ENCODE results near the gene WWP2. TPM values are rescaled to one million over a fixed set of nuclear protein-coding genes. Genes with fewer than 3 reads are reported as not detected.

Gene WWP2
- total and polyA plus RNA-seq, 7 donors, result 11.4 to 59.0 (median 23.9) TPM

GRCh38 chr16:69932228-69932627 is 170.1 kb downstream of the WWP2 start:
- H3K4me1 ChIP-seq, result peaks cover 0 to 8% (median under 1%) of the 10 kb centered on the region in 4 donors
- H3K36me3 ChIP-seq, result peaks cover 16 to 75% (median 41%) of the 10 kb centered on the region in 4 donors
- no peaks in the 10 kb centered on the region for H3K9me3 ChIP-seq
- H3K27me3 ChIP-seq, result no peaks in the 10 kb centered on the region
- DNase-seq, result no peak
- TF ChIP-seq CTCF (IDR thresholded peaks at IDR 0.05), result no peak
- no peak for TF ChIP-seq EP300 (IDR thresholded peaks at IDR 0.05)
- TF ChIP-seq POLR2A (IDR thresholded peaks at IDR 0.05), result no peak
- TF ChIP-seq POLR2AphosphoS5 (IDR thresholded peaks at IDR 0.05), result no peak
- no peak overlapping the region for H3K27ac ChIP-seq
- intact Hi-C loops (cut with DNase I), result no loop called here
- 86 to 87% methylated on average over 9 of the region's 9 CpGs for WGBS, 2 donors
- no peak overlapping the region for H3K4me3 ChIP-seq

- Histone ChIP-seq H3K27me3 (no peaks in the 10 kb centered on the region), H3K4me1 (peaks cover 0 to 2% (median 0%) of the 10 kb centered on the region in 4 donors), H3K9me3 (no peaks in the 10 kb centered on the region), H3K4me3 (no peak overlapping the region), H3K36me3 (peaks cover 16 to 81% (median 46%) of the 10 kb centered on the region in 4 donors), H3K27ac (no peak overlapping the region)
- 88 to 92% methylated on average over 27 of the region's 27 CpGs for WGBS, 2 donors
- intact Hi-C loops (cut with DNase I), result no loop called here
- no peak for DNase-seq
- no peak for TF ChIP-seq POLR2A (IDR thresholded peaks at IDR 0.05)
Observed at GRCh38 chr16:69932691-69933392, 170.7 kb downstream of the WWP2 start.

- H3K27ac ChIP-seq, result no peak overlapping the region
- H3K27me3 ChIP-seq, result no peaks in the 10 kb centered on the region
- TF ChIP-seq POLR2AphosphoS5 (IDR thresholded peaks at IDR 0.05) (no peak), POLR2A (IDR thresholded peaks at IDR 0.05) (no peak), EP300 (IDR thresholded peaks at IDR 0.05) (no peak), CTCF (IDR thresholded peaks at IDR 0.05) (no peak)
- no peaks in the 10 kb centered on the region for H3K4me1 ChIP-seq
- H3K36me3 ChIP-seq, result peaks cover 20 to 93% (median 52%) of the 10 kb centered on the region in 4 donors
- 84 to 85% methylated on average over 10 of the region's 10 CpGs for WGBS, 2 donors
- H3K4me3 ChIP-seq, result no peak overlapping the region
- no peak for DNase-seq
- intact Hi-C loops (cut with DNase I), result no loop called here
- no peaks in the 10 kb centered on the region for H3K9me3 ChIP-seq
Observed at GRCh38 chr16:69934044-69934443, 171.9 kb downstream of the WWP2 start.

GRCh38 chr16:69934751-69935150 is 172.6 kb downstream of the WWP2 start:
- TF ChIP-seq POLR2A (IDR thresholded peaks at IDR 0.05) (no peak), EP300 (IDR thresholded peaks at IDR 0.05) (no peak), POLR2AphosphoS5 (IDR thresholded peaks at IDR 0.05) (no peak)
- WGBS, 2 donors, result 97 to 98% methylated on average over 17 of the region's 17 CpGs
- Histone ChIP-seq H3K9me3 (no peaks in the 10 kb centered on the region), H3K4me3 (no peak overlapping the region), H3K27ac (no peak overlapping the region), H3K36me3 (peaks cover 20 to 95% (median 51%) of the 10 kb centered on the region in 4 donors), H3K27me3 (no peaks in the 10 kb centered on the region), H3K4me1 (no peaks in the 10 kb centered on the region)
- no peak for DNase-seq
- intact Hi-C loops (cut with DNase I), result no loop called here

GRCh38 chr16:69935278-69935711 is 173.2 kb downstream of the WWP2 start:
- Histone ChIP-seq H3K36me3 (peaks cover 20 to 99% (median 55%) of the 10 kb centered on the region in 4 donors), H3K4me3 (no peak overlapping the region), H3K4me1 (no peaks in the 10 kb centered on the region), H3K27me3 (no peaks in the 10 kb centered on the region), H3K9me3 (no peaks in the 10 kb centered on the region), H3K27ac (no peak overlapping the region)
- WGBS, 2 donors, result 96 to 97% methylated on average over 19 of the region's 19 CpGs
- intact Hi-C loops (cut with DNase I), result no loop called here
- TF ChIP-seq POLR2A (IDR thresholded peaks at IDR 0.05), result no peak
- no peak for TF ChIP-seq EP300 (IDR thresholded peaks at IDR 0.05)
- no peak for TF ChIP-seq POLR2AphosphoS5 (IDR thresholded peaks at IDR 0.05)
- TF ChIP-seq CTCF (IDR thresholded peaks at IDR 0.05), result no peak
- no peak for DNase-seq

All from sigmoid colon (tissue), 7 donors.